B cell (primary cell): ENCODE data around the gene PAAF1. TPM values are rescaled to one million over a fixed set of nuclear protein-coding genes. Genes with fewer than 3 reads are reported as not detected.

Source experiments
- ATAC-seq: fragments of 200-7000 bp; cut with Tn5 transposase; one replicate; pipeline ENCODE4 v1.10.0; 2021; ENCODE audit warnings: low read depth, mild to moderate bottlenecking, moderate number of reproducible peaks, moderate library complexity
- CTCF ChIA-PET: fragments of 350-600 bp; sonication (Branson Sonifier 250); formaldehyde crosslinking; loops from one replicate; lab custom pipeline; 2021; ENCODE audit warnings: antibody characterized with exemption, inconsistent platforms; lab: Charles Lee
- POLR2A ChIA-PET: fragments of 350-600 bp; sonication (Branson Sonifier 250); formaldehyde crosslinking; loops from one replicate; lab custom pipeline; 2021; ENCODE audit warnings: antibody characterized with exemption; lab: Charles Lee
- DNase-seq: peaks from one replicate; pipeline ENCODE4 v3.0.0; 2013
- H2AFZ ChIP-seq: 2 replicates; pipeline ENCODE4 v1.6.1; 2012; ENCODE audit warnings: mild to moderate bottlenecking, low read depth, low read length; ENCODE audit not compliant: insufficient read depth, poor library complexity, severe bottlenecking
- H3K27ac ChIP-seq, 2 donors: 1 replicate in 1 of 2; 2 replicates in 1 of 2; pipeline ENCODE4 v1.5.1; 2012 to 2013; ENCODE audit warnings: low read length in 2 of 2, mild to moderate bottlenecking in 2 of 2, moderate library complexity in 1 of 2
- H3K27me3 ChIP-seq, 4 experiments: fragments of 200-600 bp in 1 of 4; sonication (generic) in 1 of 4; replicated peaks in 1 of 4; 1 replicate in 2 of 4; 2 replicates in 2 of 4; pipeline versions ENCODE4 v1.6.1 to v1.7.0; 2013 to 2016; ENCODE audit warnings: low read length in 3 of 4, mild to moderate bottlenecking in 2 of 4, mixed read lengths in 1 of 4, moderate library complexity in 1 of 4; ENCODE audit not compliant: insufficient read depth in 4 of 4, control insufficient read depth in 3 of 4; ENCODE audit errors: control extremely low read depth in 1 of 4
- H3K36me3 ChIP-seq, 2 experiments: replicated peaks in 1 of 2; 1 replicate in 1 of 2; 2 replicates in 1 of 2; pipeline versions ENCODE4 v1.6.1 to v1.7.1; 2013; ENCODE audit warnings: low read length in 1 of 2; ENCODE audit not compliant: insufficient read depth in 2 of 2, control insufficient read depth in 1 of 2; ENCODE audit errors: control extremely low read depth in 1 of 2, extremely low read depth in 1 of 2
- H3K4me1 ChIP-seq, 2 donors: fragments of 200-600 bp in 1 of 2; sonication (generic) in 1 of 2; 1 replicate in 1 of 2; 2 replicates in 1 of 2; pipeline versions ENCODE4 v1.5.1 to v1.6.1; 2013 to 2017; ENCODE audit warnings: low read length in 2 of 2; ENCODE audit not compliant: control insufficient read depth in 2 of 2, insufficient read depth in 2 of 2
- H3K4me2 ChIP-seq: replicated peaks from 2 replicates; pipeline ENCODE3; 2012; ENCODE audit warnings: mild to moderate bottlenecking, low read depth, low read length; ENCODE audit not compliant: poor library complexity, severe bottlenecking
- H3K4me3 ChIP-seq, 5 experiments: fragments of 200-600 bp in 1 of 5; sonication (generic) in 1 of 5; 1 replicate in 3 of 5; 2 replicates in 2 of 5; pipeline versions ENCODE4 v1.5.1 to v1.7.0; 2011 to 2016; ENCODE audit warnings: low read length in 4 of 5, mild to moderate bottlenecking in 4 of 5, low read depth in 2 of 5, control low read depth in 1 of 5, moderate library complexity in 1 of 5; ENCODE audit not compliant: insufficient read depth in 1 of 5; ENCODE audit errors: control extremely low read depth in 1 of 5, extremely low read depth in 1 of 5
- H3K79me2 ChIP-seq: fragments of 200-600 bp; sonication (generic); one replicate; pipeline ENCODE4 v1.6.0; 2016; ENCODE audit warnings: low read length; ENCODE audit not compliant: control insufficient read depth, insufficient read depth
- H3K9ac ChIP-seq: fragments of 200-600 bp; sonication (generic); 2 replicates; pipeline ENCODE4 v1.6.1; 2017; ENCODE audit warnings: mild to moderate bottlenecking, low read length, moderate library complexity
- H3K9me3 ChIP-seq, 3 donors: one replicate each; pipeline versions ENCODE4 v1.6.1 to v1.7.1; 2013; ENCODE audit warnings: low read length in 2 of 3; ENCODE audit not compliant: control insufficient read depth in 2 of 3, insufficient read depth in 1 of 3; ENCODE audit errors: control extremely low read depth in 1 of 3
- H4K20me1 ChIP-seq: 2 replicates; pipeline ENCODE4 v1.6.0; 2012; ENCODE audit warnings: mild to moderate bottlenecking, low read length; ENCODE audit not compliant: insufficient read depth, control insufficient read depth, poor library complexity, severe bottlenecking
- H3K27ac Mint-ChIP-seq: one replicate; pipeline ENCODE4 v1.8.0; 2021; ENCODE audit warnings: mixed read lengths
- H3K27me3 Mint-ChIP-seq: one replicate; pipeline ENCODE4 v1.8.0; 2021; ENCODE audit warnings: mixed read lengths
- H3K4me1 Mint-ChIP-seq: one replicate; pipeline ENCODE4 v1.8.0; 2021; ENCODE audit warnings: mixed read lengths
- H3K4me3 Mint-ChIP-seq: one replicate; pipeline ENCODE4 v1.8.0; 2021; ENCODE audit warnings: mixed read lengths
- H3K9me3 Mint-ChIP-seq: one replicate; pipeline ENCODE4 v1.8.0; 2022; ENCODE audit warnings: mixed read lengths; ENCODE audit not compliant: insufficient read depth
- CTCF ChIP-seq: fragments of 200-600 bp; IDR thresholded peaks from one replicate; pipeline ENCODE4 v1.8.0; 2022; ENCODE audit warnings: antibody characterized with exemption, mild to moderate bottlenecking
- EZH2 ChIP-seq: IDR thresholded peaks from 2 replicates; pipeline ENCODE4 v1.6.1; 2012; ENCODE audit warnings: borderline replicate concordance, low read depth, mild to moderate bottlenecking, moderate library complexity, low read length; ENCODE audit not compliant: insufficient read depth, poor library complexity, severe bottlenecking
- WGBS: methylation state at CpG from one replicate; pipeline ENCODE4 v1.1.5; 2013; ENCODE audit warnings: missing lambda C conversion rate; ENCODE audit not compliant: insufficient coverage; 5-methylcytosine and 5-hydroxymethylcytosine counted together
- intact Hi-C: fragments of 100-400 bp; cut with micrococcal nuclease; formaldehyde crosslinking; loops from one replicate; pipeline ENCODE4 v1.10.0; 2022
- polyA plus RNA-seq: library from polyadenylated mRNA; depleted of rRNA; stranded (reverse); fragments of >200 nt; gene quantifications from 2 replicates; pipeline ENCODE4 v1.2.3, GENCODE V29; 2012
- total RNA-seq, 2 donors: library from RNA; stranded (reverse); fragments of 120-200 nt in 1 of 2; gene quantifications; 1 replicate in 1 of 2; 2 replicates in 1 of 2; pipeline versions ENCODE4 v1.2.3 to v1.2.4, GENCODE V29; 2013 to 2022

The PAAF1 gene
- total and polyA plus RNA-seq, 2 donors (not counting 1 experiment from before 2014, with no cell fraction given), result 11.5 to 19.5 TPM

GRCh38 chr11:73866586-73866996 lies 10.2 kb upstream of the PAAF1 start:
- H3K4me3 Mint-ChIP-seq, result no peak overlapping the region
- no peaks in the 10 kb centered on the region for H3K79me2 ChIP-seq
- ChIA-PET CTCF (no interaction called here), POLR2A (no interaction called here)
- H3K4me2 ChIP-seq, result no peak overlapping the region
- H3K27ac ChIP-seq, result no peak overlapping the region
- no peak overlapping the region for H3K27ac Mint-ChIP-seq
- H3K36me3 ChIP-seq, result peaks cover 0 to 40% of the 10 kb centered on the region in 2 experiments
- H3K4me1 ChIP-seq, result no peaks in the 10 kb centered on the region
- H3K9ac ChIP-seq, result no peak overlapping the region
- H3K9me3 ChIP-seq, result no peaks in the 10 kb centered on the region
- H3K9me3 Mint-ChIP-seq, result no peaks in the 10 kb centered on the region
- no peaks in the 10 kb centered on the region for H3K27me3 Mint-ChIP-seq
- no peak for TF ChIP-seq EZH2
- no peak for TF ChIP-seq CTCF
- H3K27me3 ChIP-seq, result no peaks in the 10 kb centered on the region
- no peak overlapping the region for H3K4me3 ChIP-seq
- H2AFZ ChIP-seq, result no peak overlapping the region
- WGBS, result 100% methylated on average over 1 of the region's 2 CpGs
- DNase-seq (no peak), ATAC-seq (no peak)
- intact Hi-C loops, result no loop called here
- H4K20me1 ChIP-seq, result no peaks in the 10 kb centered on the region
- no peaks in the 10 kb centered on the region for H3K4me1 Mint-ChIP-seq

GRCh38 chr11:73869332-73869949 lies 7.4 kb upstream of the PAAF1 start:
- H3K9me3 Mint-ChIP-seq, result no peaks in the 10 kb centered on the region
- H3K4me3 Mint-ChIP-seq, result no peak overlapping the region
- no peak for DNase-seq
- Histone ChIP-seq H2AFZ (no peak overlapping the region), H3K79me2 (peaks cover 16% of the 10 kb centered on the region), H3K36me3 (peaks cover 0 to 47% of the 10 kb centered on the region in 2 experiments), H3K9ac (no peak overlapping the region), H3K9me3 (no peaks in the 10 kb centered on the region), H3K4me1 (no peaks in the 10 kb centered on the region), H3K4me3 (no peak overlapping the region), H3K4me2 (no peak overlapping the region), H4K20me1 (no peaks in the 10 kb centered on the region), H3K27ac (no peak overlapping the region), H3K27me3 (no peaks in the 10 kb centered on the region)
- ChIA-PET POLR2A (interaction anchor here (0.7 to 1.0 kb wide), 2 partner anchors 10 to 11 kb away, joined by 3 to 6 read pairs; no protein-coding TSS in a partner anchor), CTCF (no interaction called here)
- no peak for ATAC-seq
- peaks cover under 1% of the 10 kb centered on the region for H3K4me1 Mint-ChIP-seq
- intact Hi-C loops, result no loop called here
- 100% methylated on average over 1 of the region's 1 CpG for WGBS
- H3K27me3 Mint-ChIP-seq, result no peaks in the 10 kb centered on the region
- H3K27ac Mint-ChIP-seq, result no peak overlapping the region
- TF ChIP-seq EZH2 (no peak), CTCF (no peak)
